NOMO-1 (cell line): ENCODE measurements around the gene GTPBP8.

Experiments
- DNase-seq, 2 experiments: peaks; one replicate each; lab custom pipeline; 2025; ENCODE audit not compliant: unreplicated experiment in 2 of 2; lab: John Stamatoyannopoulos, UW

The GTPBP8 gene

GRCh38 chr3:112990672-112991602 lies at the start of gene GTPBP8:
TSS of gene GTPBP8 (plus strand) at chr3:112990984. CDS start at chr3:112991000, 16 bp downstream.
- peak; percentile 79 to 86 for DNase-seq

GRCh38 chr3:112948346-112948838 lies 42.4 kb upstream of the GTPBP8 start:
- DNase-seq, result no peak

- no peak for DNase-seq
Observed at GRCh38 chr3:112956351-112956750, 34.4 kb upstream of the GTPBP8 start.

GRCh38 chr3:112958811-112959560 lies 31.8 kb upstream of the GTPBP8 start:
- no peak for DNase-seq

GRCh38 chr3:112963683-112964082 lies 27.1 kb upstream of the GTPBP8 start:
- no peak for DNase-seq

GRCh38 chr3:112965656-112966055 lies 25.1 kb upstream of the GTPBP8 start:
- peak in 1 of 2 experiments; percentile 46 for DNase-seq

GRCh38 chr3:112966633-112967032 lies 24.2 kb upstream of the GTPBP8 start:
- DNase-seq, result peak; percentile 53 to 74

GRCh38 chr3:112967425-112967824 lies 23.4 kb upstream of the GTPBP8 start:
- DNase-seq, result no peak

GRCh38 chr3:112967828-112968227 lies 23.0 kb upstream of the GTPBP8 start:
- DNase-seq, result peak; percentile 34 to 95

GRCh38 chr3:112972158-112972557 lies 18.6 kb upstream of the GTPBP8 start:
- no peak for DNase-seq

- DNase-seq, result no peak
Observed at GRCh38 chr3:112973325-112974177, 17.2 kb upstream of the GTPBP8 start.

- no peak for DNase-seq
Observed at GRCh38 chr3:112974178-112974517, 16.6 kb upstream of the GTPBP8 start.

- DNase-seq, result no peak
Observed at GRCh38 chr3:112974894-112975293, 15.9 kb upstream of the GTPBP8 start, which contains the start of gene CD200R1. TSS of gene CD200R1 (minus strand) at chr3:112975103. CDS start at chr3:112974857, 246 bp downstream.

- no peak for DNase-seq
Observed at GRCh38 chr3:112976001-112976400, 14.8 kb upstream of the GTPBP8 start.

- no peak for DNase-seq
Observed at GRCh38 chr3:112976953-112977352, 13.8 kb upstream of the GTPBP8 start.

- DNase-seq, result peak in 1 of 2 experiments; percentile 38
Observed at GRCh38 chr3:112979244-112979832, 11.4 kb upstream of the GTPBP8 start.

GRCh38 chr3:112980080-112980479 lies 10.7 kb upstream of the GTPBP8 start:
- no peak for DNase-seq

- DNase-seq, result peak in 1 of 2 experiments; percentile 24
Observed at GRCh38 chr3:112982710-112983109, 8.1 kb upstream of the GTPBP8 start.

- DNase-seq, result no peak
Observed at GRCh38 chr3:112984485-112984884, 6.3 kb upstream of the GTPBP8 start.

GRCh38 chr3:112987710-112988334 lies 3.0 kb upstream of the GTPBP8 start:
- no peak for DNase-seq
